ENCODE results near the gene CASTOR1.

- TF ChIP-seq POLR2A (IDR thresholded peaks at IDR 0.05) = no peak
- TF ChIP-seq CTCF (IDR thresholded peaks at IDR 0.05) = no peak
These were observed 44.4 kb upstream of the CASTOR1 start for GRCh38 chr22:30333707-30334087.

Measured in thyroid gland (tissue), 4 donors.